Lung (tissue), 12 donors: ENCODE measurements around the gene ITGB7. TPM values are rescaled to one million over a fixed set of nuclear protein-coding genes. Genes with fewer than 3 reads are reported as not detected.

ENCODE experiments used
- ATAC-seq: fragments of 200-7000 bp; cut with Tn5 transposase; one replicate; pipeline ENCODE4 v1.9.1; 2020; ENCODE audit warnings: moderate number of reproducible peaks; ENCODE audit not compliant: insufficient read depth, low FRiP score
- DNase-seq, 3 donors: peaks; one replicate each; pipeline ENCODE4 v3.0.0-alpha.2; 2013 to 2017
- H3K27ac ChIP-seq, 2 donors: one replicate each; pipeline ENCODE4 v1.5.1; 2013; ENCODE audit warnings: mild to moderate bottlenecking in 2 of 2, moderate library complexity in 2 of 2, control low read depth in 1 of 2, inconsistent platforms in 1 of 2, low read depth in 1 of 2, low read length in 1 of 2
- H3K27me3 ChIP-seq, 3 donors: one replicate each; pipeline ENCODE4 v1.5.1; 2013; ENCODE audit warnings: low read length in 2 of 3; ENCODE audit not compliant: control insufficient read depth in 3 of 3, insufficient read depth in 3 of 3
- H3K36me3 ChIP-seq, 4 donors: one replicate each; pipeline ENCODE4 v1.5.1; 2013; ENCODE audit warnings: low read length in 4 of 4, mild to moderate bottlenecking in 1 of 4, moderate library complexity in 1 of 4; ENCODE audit not compliant: control insufficient read depth in 4 of 4, insufficient read depth in 4 of 4
- H3K4me1 ChIP-seq, 5 donors: one replicate each; pipeline ENCODE4 v1.5.1; 2013; ENCODE audit warnings: low read length in 5 of 5, mild to moderate bottlenecking in 2 of 5, moderate library complexity in 1 of 5; ENCODE audit not compliant: control insufficient read depth in 5 of 5, insufficient read depth in 5 of 5
- H3K4me3 ChIP-seq: one replicate; pipeline ENCODE4 v1.5.1; 2013; ENCODE audit warnings: mild to moderate bottlenecking, control low read depth, moderate library complexity
- H3K9ac ChIP-seq, 2 donors: one replicate each; pipeline ENCODE4 v1.5.1; 2013; ENCODE audit warnings: low read length in 2 of 2, control low read depth in 1 of 2; ENCODE audit not compliant: insufficient read depth in 1 of 2
- H3K9me3 ChIP-seq, 4 donors: one replicate each; pipeline ENCODE4 v1.5.1; 2013; ENCODE audit warnings: low read length in 3 of 4, mild to moderate bottlenecking in 1 of 4, moderate library complexity in 1 of 4; ENCODE audit not compliant: control insufficient read depth in 4 of 4, insufficient read depth in 3 of 4
- WGBS, 2 donors: extraction: QIAGEN DNeasy Blood & Tissue Kit; methylation state at CpG; one replicate each; pipeline ENCODE4 v1.1.7; 2013; 5-methylcytosine and 5-hydroxymethylcytosine counted together
- polyA plus RNA-seq, 2 donors: library from polyadenylated mRNA; stranded (reverse); fragments of 200-250 nt; gene quantifications; one replicate each; pipeline ENCODE4 v1.2.1, GENCODE V29; 2013
- total RNA-seq, 2 donors: library from RNA; depleted of rRNA in 1 of 2; stranded (reverse); fragments of >200 nt in 1 of 2; gene quantifications; one replicate each; pipeline ENCODE4 v1.2.1, GENCODE V29; 2014 to 2021
- TF ChIP-seq, protein P1 (sequence below): IDR thresholded peaks from 2 replicates; pipeline ENCODE4 v1.5.1; 2012; ENCODE audit warnings: mild to moderate bottlenecking; ENCODE audit errors: control extremely low read depth, extremely low read depth
- donor health status: control.
- donor health status: control.
- donor health status: Bipolar disorder and iron deficiency.
- donor health status: healthy.
- donor health status: DM: yes; HTN: yes; CAD: no.

ITGB7 gene
- total and polyA plus RNA-seq, 4 donors: 2.3 to 7.9 (median 5.0) TPM

DNA sequence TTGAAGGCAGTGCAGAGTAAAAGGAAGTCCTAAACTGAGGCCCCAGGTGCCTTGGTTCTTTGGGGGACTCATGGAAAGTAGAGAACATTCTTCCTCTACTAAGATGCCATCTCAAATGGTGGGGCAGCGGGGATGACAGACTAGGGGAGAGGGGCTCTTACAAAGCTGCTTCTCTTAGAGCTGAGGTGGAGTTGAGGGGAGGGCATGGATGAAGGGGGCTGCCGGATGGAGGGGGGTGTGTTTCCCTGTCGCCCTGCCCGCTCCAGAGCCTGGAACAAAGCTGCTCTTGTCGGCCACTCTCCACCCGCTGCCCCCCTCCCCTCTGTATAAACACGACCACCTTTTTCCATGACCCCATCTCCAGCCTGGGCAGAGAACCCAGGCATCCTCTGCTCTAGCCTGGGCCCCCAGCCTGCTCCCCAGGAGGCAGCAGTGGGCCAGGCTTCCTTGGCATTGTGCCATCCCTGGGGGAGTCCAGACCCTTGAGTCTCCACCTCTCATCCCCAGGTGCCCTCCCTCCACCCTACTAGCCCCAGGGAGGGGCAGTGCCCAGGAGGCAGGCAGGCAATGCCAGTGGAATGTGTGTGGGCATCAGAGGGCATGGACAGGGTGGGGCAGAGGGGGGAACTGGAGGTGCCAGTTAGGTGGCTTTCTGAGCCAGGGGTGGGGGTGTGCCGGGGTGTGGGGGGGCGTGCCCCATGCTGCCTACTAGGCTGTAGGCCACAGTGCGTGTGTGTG, 23.2 kb upstream of the ITGB7 start:
- peak; percentile 42 for ATAC-seq
- 70 to 92% methylated on average over 7 to 10 of the region's 10 CpGs for WGBS, 2 donors
- Histone ChIP-seq H3K4me3 (no peak overlapping the region), H3K4me1 (peaks cover 4 to 57% (median 23%) of the 10 kb centered on the region in 5 donors), H3K27me3 (no peaks in the 10 kb centered on the region), H3K9ac (no peak overlapping the region), H3K36me3 (peaks cover 0 to 7% (median 2%) of the 10 kb centered on the region in 4 donors), H3K27ac (peak overlapping the region in 1 of 2 donors; percentile 65), H3K9me3 (no peaks in the 10 kb centered on the region)
- TF ChIP-seq, protein P1, sequence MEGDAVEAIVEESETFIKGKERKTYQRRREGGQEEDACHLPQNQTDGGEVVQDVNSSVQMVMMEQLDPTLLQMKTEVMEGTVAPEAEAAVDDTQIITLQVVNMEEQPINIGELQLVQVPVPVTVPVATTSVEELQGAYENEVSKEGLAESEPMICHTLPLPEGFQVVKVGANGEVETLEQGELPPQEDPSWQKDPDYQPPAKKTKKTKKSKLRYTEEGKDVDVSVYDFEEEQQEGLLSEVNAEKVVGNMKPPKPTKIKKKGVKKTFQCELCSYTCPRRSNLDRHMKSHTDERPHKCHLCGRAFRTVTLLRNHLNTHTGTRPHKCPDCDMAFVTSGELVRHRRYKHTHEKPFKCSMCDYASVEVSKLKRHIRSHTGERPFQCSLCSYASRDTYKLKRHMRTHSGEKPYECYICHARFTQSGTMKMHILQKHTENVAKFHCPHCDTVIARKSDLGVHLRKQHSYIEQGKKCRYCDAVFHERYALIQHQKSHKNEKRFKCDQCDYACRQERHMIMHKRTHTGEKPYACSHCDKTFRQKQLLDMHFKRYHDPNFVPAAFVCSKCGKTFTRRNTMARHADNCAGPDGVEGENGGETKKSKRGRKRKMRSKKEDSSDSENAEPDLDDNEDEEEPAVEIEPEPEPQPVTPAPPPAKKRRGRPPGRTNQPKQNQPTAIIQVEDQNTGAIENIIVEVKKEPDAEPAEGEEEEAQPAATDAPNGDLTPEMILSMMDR: no peak
- peak; percentile 36 to 71 (median 57) for DNase-seq

DNA sequence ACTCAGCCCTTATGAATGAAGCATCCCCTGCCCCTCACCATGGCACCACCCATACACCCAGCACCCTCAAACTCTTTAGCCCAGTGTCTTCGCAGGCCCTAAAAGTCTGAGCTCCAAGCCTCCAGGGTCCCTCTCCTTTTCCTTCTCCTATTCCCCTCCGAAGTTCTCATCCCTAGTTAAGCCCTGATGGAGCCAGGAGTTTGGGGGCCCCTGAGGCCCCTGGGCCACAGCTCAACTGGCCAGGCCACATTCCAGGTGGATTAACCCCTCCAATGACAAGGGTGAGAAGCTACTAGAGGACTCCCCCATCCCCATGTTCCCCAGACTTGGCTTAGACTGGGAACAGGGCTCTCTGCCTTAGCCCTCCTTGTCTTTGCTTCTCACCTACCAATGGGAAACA, 22.4 kb upstream of the ITGB7 start:
- H3K27ac ChIP-seq: peak overlapping the region in 1 of 2 donors; percentile 7
- peaks cover 0 to 7% (median 3%) of the 10 kb centered on the region in 4 donors for H3K36me3 ChIP-seq
- H3K4me1 ChIP-seq: peaks cover 4 to 57% (median 27%) of the 10 kb centered on the region in 5 donors
- H3K27me3 ChIP-seq: no peaks in the 10 kb centered on the region
- TF ChIP-seq, protein P1: no peak
- ATAC-seq (no peak), DNase-seq (no peak)
- no peak overlapping the region for H3K4me3 ChIP-seq
- no peaks in the 10 kb centered on the region for H3K9me3 ChIP-seq
- 88% methylated on average over 2 of the region's 2 CpGs for WGBS, 2 donors
- H3K9ac ChIP-seq: no peak overlapping the region

DNA sequence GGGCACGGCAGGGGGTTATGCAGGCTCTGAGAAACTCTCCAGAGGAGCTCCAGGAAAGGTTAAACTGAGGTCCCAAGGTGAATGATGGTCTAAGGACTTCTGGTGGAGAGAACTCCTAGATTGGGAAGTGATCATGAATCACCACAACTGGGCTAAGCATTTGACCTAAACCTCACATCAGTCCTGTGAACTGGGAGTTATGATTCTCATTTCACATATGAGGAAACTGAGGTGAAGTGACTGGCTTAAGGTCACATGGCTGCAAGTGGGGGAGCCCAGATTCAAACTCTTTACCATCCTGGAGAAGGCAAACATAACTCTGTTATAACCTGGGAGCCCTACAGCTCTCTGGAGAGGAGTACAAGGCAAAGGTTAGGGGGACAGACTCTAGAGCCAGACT, 20.8 kb upstream of the ITGB7 start:
- TF ChIP-seq, protein P1: no peak
- ATAC-seq: no peak
- 92 to 95% methylated on average over 1 of the region's 1 CpG for WGBS, 2 donors

DNA sequence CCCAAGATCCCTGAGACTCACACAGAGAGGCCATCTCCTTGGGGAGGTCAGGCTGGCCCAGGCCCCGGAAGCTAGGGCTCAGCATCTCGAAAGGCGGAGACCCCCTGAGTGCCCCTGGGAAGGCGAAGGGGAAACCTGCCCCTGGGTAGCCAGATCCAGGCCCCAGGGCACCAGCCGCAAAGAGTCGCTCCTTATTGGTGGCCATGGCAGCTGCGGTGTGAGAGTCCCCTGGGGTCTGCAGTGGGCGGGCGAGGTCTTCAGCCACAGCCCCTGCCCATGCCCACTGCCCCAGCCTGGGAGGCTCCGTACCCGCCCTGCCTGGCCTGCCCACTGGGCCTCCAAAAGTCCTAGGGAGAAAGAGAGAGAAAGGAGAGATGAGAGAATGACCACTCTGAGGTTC, 20.3 kb upstream of the ITGB7 start:
- DNase-seq: no peak
- no peaks in the 10 kb centered on the region for H3K27me3 ChIP-seq
- H3K9me3 ChIP-seq: no peaks in the 10 kb centered on the region
- H3K27ac ChIP-seq: no peak overlapping the region
- 97 to 98% methylated on average over 11 of the region's 11 CpGs for WGBS, 2 donors
- H3K4me3 ChIP-seq: no peak overlapping the region
- H3K36me3 ChIP-seq: peaks cover 0 to 7% (median 3%) of the 10 kb centered on the region in 4 donors
- H3K9ac ChIP-seq: no peak overlapping the region
- peaks cover under 1 to 58% (median 31%) of the 10 kb centered on the region in 5 donors for H3K4me1 ChIP-seq
- ATAC-seq: no peak
- TF ChIP-seq, protein P1: no peak

More for the DNA sequence above, 20.8 kb upstream of the ITGB7 start:
- H3K27ac ChIP-seq: no peak overlapping the region
- DNase-seq: no peak
- H3K9me3 ChIP-seq: no peaks in the 10 kb centered on the region
- peaks cover 0 to 7% (median 3%) of the 10 kb centered on the region in 4 donors for H3K36me3 ChIP-seq
- H3K4me1 ChIP-seq: peaks cover 4 to 58% (median 31%) of the 10 kb centered on the region in 5 donors
- H3K27me3 ChIP-seq: no peaks in the 10 kb centered on the region
- no peak overlapping the region for H3K4me3 ChIP-seq
- no peak overlapping the region for H3K9ac ChIP-seq
